ENCODE results near the gene MRPL4.

MRPL4 gene

DNA sequence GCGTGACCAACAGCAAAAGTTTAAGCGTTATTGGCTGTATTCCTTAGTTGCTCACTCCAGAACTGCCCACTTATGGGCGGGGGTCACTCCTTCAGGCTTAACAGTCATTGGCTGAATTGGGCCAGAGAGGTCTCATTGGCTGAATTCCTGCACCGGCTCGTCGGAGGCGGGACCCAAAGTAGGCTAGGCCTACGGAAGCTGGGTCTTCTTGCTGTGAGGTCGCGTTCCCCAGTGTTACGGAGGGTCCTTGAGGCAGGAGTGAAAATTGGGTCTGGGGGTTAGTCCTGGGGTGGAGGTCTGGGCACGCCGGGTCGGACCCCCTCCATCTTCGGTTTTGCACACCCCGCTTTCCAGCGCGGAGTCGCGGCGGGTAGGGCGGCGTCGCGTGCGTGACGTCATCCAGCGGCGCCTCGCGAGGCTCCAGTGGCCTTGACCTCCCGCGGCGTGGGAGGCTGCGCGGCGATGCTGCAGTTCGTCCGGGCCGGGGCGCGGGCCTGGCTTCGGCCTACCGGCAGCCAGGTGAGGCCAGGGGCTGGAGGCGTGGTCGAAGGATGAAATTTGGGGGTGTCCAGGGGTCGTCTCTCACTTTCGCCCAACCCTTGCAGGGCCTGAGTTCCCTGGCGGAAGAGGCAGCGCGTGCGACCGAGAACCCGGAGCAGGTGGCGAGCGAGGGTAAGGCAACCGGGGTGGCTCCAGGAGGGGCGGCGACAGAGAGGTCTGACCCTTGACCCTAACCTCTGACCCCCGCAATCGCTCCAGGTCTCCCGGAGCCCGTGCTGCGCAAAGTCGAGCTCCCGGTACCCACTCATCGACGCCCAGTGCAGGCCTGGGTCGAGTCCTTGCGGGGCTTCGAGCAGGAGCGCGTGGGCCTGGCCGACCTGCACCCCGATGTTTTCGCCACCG, at the start of gene MRPL4:
Gene MRPL4, plus strand, starts transcription at position 423 of the 903 bp plus-strand sequence. Its CDS starts 40 bp downstream, at position 463.
- DNase-seq, result peak; percentile 99

DNA sequence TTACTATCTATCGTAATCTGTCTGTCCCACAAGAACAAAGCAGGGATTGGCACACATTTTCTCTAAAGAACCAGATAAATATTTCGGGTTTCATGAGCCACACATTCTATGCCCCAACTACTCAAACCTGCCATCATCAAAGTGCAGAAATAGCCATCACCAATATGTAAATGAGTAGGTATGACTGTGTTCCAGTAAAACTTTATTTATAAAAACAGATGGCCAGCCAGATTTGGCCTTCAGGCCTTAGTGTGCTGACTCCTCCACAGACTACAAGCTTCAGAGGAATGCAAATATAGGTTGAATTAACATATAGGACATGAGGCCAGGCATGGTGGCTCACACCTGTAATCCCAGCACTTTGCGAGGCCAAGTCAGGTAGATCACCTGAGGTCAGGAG, 48.3 kb upstream of the MRPL4 start:
- no peak for DNase-seq

- no peak for DNase-seq
These were observed 46.4 kb upstream of the MRPL4 start for GRCh38 chr19:10205636-10206035.

GRCh38 chr19:10206226-10206885, 45.7 kb upstream of the MRPL4 start:
- DNase-seq, result peak; percentile 96

GRCh38 chr19:10207026-10207425, 45.0 kb upstream of the MRPL4 start:
- no peak for DNase-seq

- no peak for DNase-seq
These were observed 42.7 kb upstream of the MRPL4 start for GRCh38 chr19:10209315-10209714.

DNA sequence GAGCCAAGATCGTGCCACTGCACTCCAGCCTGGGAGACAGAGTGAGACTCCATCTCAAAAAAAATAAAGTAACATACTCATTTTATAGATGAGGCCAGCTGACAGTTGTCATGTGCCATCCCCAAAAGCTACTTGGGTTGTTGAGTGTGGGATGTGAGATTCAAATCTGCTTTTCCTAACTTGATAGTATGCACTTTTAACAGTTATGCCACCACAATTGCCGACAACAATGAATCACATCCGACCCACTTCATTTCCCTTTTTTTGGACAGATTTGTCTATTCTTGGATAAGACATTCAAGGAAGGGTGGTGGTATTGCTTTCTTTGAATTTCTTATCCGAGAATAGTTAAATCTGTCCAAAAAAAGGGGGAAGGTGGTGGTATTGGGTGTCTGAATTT, 41.0 kb upstream of the MRPL4 start:
- no peak for DNase-seq

- peak; percentile 69 for DNase-seq
These were observed 40.3 kb upstream of the MRPL4 start for GRCh38 chr19:10211691-10212090.

GRCh38 chr19:10214784-10215183, 37.2 kb upstream of the MRPL4 start:
- no peak for DNase-seq

GRCh38 chr19:10217085-10217484, 34.9 kb upstream of the MRPL4 start:
- DNase-seq, result no peak

- DNase-seq, result no peak
These were observed 32.3 kb upstream of the MRPL4 start for GRCh38 chr19:10219678-10220077.

GRCh38 chr19:10220695-10221094, 31.3 kb upstream of the MRPL4 start:
- DNase-seq, result no peak

DNA sequence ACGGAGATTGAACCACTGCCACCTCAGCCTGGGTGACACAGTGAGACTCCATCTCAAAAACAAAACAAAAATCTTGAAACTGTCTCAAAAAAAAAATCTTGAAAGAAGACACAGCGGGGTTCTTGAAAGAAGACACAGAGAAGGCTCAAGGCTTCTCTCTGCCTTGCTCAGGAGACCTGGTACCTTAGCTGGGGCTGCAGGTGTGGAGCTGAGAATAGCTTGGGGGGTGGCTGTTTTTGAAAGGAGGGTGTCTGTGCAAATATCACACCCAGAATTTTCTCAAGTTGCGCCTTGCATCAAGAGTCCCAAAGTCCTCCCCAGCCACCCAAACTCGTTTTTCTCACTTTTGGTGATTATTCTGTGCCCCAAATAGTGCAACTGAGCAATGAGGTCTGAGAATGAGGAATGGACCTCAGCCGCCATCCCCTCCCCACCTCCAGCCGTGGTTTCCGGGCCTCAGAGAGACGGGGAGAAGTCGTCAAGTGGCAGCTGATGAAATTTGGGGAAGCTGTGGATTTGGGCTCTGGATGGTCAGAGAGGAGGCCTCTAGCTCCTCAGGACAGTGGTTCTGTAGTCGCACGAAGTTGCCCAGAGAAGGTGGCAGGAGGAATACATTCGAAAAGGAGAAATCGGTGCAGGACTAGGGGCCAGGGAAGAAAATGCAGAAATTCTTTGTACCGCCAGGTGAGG, 29.7 kb upstream of the MRPL4 start:
- DNase-seq, result no peak

DNA sequence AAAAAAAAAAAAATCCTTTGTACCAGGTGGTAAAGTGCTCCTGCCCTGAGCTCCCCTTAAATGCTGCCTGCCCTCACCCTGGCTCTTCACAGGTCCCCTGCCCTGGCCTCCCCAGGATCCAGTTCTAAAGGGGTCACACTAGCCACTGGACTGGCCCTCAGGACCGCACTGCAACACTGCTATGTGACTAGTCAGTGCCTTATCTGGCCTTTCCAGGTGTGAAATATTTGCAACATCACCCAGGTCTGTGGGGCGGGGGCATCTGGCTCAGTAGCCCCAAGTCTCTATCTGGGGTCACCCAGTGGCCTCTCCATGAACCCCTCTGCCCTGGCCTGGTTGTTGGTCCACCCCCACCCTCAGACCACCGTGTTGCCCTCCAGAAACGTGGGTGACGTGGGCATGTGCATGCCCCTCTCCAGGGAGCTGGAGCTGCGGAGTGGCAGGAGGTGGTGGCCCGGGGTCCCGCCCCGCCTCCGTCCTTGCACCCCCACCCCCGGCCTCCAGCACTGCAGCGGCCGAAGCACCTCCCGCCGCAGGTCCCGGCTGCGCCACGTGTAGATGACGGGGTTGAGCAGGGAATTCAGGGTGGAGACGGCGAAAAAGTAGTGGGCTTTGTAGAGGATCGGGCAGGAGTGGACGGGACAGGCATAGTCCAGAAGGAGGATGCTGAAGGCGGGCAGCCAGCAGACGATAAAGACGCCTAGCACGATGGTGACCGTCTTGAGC, 28.4 kb upstream of the MRPL4 start:
- no peak for DNase-seq

DNA sequence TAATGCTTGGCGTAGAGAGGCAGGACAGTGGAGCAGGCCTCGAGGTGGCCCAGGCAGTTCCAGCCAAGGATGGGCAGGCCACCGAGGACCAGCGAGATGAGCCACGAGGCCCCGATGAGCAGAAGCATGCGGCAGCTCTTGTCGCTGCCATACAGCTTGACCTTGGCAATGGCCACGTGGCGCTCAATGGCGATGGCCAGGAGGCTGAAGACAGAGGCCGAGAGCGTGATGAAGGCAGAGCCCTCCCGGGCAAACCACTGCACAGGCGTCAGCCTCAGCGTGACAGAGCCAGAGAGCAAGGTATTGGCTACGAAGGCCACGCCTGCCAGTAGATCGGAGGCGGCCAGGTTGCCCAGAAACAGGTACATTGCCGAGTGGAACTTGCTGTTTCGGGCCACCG, 27.7 kb upstream of the MRPL4 start:
- no peak for DNase-seq

GRCh38 chr19:10226021-10226375, 26.0 kb upstream of the MRPL4 start:
- no peak for DNase-seq

DNA sequence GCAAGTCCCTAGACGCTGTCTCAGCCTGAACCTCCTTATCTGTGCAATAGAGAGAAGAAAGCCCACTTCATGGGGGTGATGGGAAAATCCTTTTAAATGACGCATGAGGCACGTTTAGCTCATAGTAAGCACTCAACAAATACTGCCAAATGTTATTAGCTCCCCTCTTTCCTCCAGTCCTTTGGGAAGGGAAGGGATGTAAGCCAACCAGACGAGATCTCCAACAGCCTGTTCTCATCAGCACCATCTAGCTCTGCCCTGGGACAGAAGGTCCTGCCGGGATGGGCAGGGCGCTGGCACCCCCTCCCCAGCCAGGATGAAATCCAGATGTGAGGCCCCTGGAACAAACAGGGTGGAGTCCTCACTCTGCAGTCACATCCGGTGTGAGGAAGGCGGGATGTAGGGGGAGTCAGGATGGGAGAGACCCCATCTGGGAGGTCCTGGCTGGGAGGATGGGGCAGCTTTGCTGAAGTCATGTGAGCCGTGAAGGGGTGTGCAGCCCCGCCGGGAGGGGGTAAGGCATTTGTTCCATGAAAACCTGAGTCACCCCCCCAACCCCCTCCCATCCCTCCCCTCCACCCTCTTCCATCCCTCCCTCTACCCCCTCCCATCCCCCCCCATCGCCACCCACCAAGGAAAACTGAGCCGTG, 25.5 kb upstream of the MRPL4 start:
- no peak for DNase-seq

DNA sequence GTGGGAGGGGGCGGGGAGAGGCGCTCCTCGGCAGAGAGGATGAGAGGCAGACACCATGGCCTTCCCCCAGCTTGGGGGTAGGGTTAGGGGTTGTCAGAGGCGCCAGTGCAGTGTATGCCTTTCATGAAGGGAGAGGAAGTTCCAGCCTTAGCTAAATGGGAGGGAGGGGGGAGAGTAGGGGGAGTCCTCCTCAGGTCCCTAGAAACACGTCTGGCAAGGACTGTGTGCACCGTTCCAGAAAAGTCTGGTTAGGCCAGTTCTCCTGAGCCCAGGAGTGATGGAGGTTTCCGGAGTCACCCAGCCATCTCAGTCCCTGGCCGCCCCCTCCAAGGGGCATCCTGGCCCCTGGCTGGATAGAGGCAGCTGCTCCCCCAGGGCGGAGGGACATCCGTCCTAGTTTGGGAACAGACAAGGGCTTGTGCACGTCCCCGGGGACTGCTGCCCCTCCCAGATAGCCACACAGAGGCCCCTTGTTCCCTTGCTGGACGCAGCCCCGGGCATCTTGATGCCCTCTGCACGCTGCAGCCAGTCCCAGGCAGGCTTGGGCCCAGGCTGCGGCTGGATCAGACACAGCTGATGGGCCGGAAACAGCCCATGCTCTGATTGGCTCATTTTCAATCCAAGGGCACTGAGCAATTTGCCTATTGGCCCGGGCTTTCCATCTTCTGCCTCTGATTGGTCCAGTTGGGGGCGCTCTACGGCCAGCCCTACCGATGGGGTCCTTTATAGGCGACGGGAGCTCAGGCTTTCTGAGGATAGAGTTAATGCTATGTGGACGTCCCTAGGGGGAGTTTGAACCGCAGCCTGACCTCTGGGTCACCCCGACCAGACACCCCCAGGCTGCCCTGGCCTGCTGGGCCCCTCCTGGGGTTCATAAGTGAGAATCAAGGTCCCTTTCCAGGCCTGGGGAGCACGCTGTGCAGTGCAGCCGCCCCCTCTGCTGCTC, 24.7 kb upstream of the MRPL4 start:
- peak; percentile 88 for DNase-seq

- no peak for DNase-seq
These were observed 23.6 kb upstream of the MRPL4 start for GRCh38 chr19:10228393-10228792.

DNA sequence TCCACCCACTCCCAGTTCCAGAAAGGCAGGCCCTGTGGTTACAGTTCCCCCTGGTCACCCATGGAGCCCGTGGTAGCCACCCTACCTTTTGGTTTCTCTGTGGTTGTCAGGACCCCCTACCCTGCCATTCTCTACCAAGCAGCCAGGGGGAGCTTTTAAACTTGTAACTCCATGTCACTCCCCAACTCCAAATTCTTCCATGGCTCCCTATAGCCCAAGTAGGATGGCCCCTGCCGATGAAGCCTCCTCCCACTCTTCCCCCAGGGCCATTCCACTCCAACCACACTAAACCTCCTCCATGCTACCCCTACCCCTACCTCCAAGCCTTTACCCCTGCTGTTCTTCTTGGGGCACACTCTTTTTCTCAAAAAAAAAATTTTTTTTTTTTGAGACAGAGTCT, 23.1 kb upstream of the MRPL4 start:
- DNase-seq, result peak; percentile 75

- peak; percentile 84 for DNase-seq
These were observed 21.7 kb upstream of the MRPL4 start for GRCh38 chr19:10230173-10230860.

Measured in islet precursor cell (in vitro differentiated cells).